ENCODE data around the gene FBXO34.

FBXO34 gene

GRCh38 chr14:55389330-55389729 is 118.1 kb downstream of the FBXO34 start:
- Histone ChIP-seq H3K4me1 (ENCODE audit: control insufficient read depth, low read depth, low read length) (no peaks in the 10 kb centered on the region), H3K36me3 (ENCODE audit: control insufficient read depth, insufficient read depth, low read length) (no peaks in the 10 kb centered on the region), H3K4me3 (ENCODE audit: low read length) (no peak overlapping the region), H4K8ac (ENCODE audit: low read depth, low read length) (no peak overlapping the region), H3K4ac (ENCODE audit: low read depth, low read length) (no peak overlapping the region), H3K56ac (ENCODE audit: low read length) (no peak overlapping the region), H4K5ac (ENCODE audit: low read length) (no peak overlapping the region), H3K79me2 (ENCODE audit: control insufficient read depth, insufficient read depth, low read length) (no peaks in the 10 kb centered on the region), H2BK120ac (ENCODE audit: low read depth, low read length) (no peak overlapping the region), H3K27ac (ENCODE audit: low read depth, low read length) (no peak overlapping the region), H3K4me2 (ENCODE audit: low read length) (no peak overlapping the region), H3K23ac (ENCODE audit: low read length) (no peak overlapping the region), H3K9ac (ENCODE audit: low read length) (no peak overlapping the region), H3K27me3 (ENCODE audit: insufficient read depth, low read length, poor library complexity) (no peaks in the 10 kb centered on the region), H2BK5ac (ENCODE audit: low read length) (no peak overlapping the region), H3K18ac (ENCODE audit: low read length) (no peak overlapping the region), H3K79me1 (ENCODE audit: low read length) (no peaks in the 10 kb centered on the region), H2BK15ac (replicated peaks; ENCODE audit: low read depth) (no peak overlapping the region), H2AK5ac (ENCODE audit: low read length) (no peak overlapping the region)
- WGBS (ENCODE audit: extremely low coverage, insufficient coverage, low lambda C conversion rate) = no CpG with 5 or more reads among the region's 4 CpGs
- DNase-seq = no peak

GRCh38 chr14:55398679-55399078 is 127.5 kb downstream of the FBXO34 start:
- Histone ChIP-seq H3K23ac (ENCODE audit: low read length) (no peak overlapping the region), H3K4me1 (ENCODE audit: control insufficient read depth, low read depth, low read length) (no peaks in the 10 kb centered on the region), H3K56ac (ENCODE audit: low read length) (no peak overlapping the region), H3K4me3 (ENCODE audit: low read length) (no peak overlapping the region), H3K4me2 (ENCODE audit: low read length) (no peak overlapping the region), H3K27ac (ENCODE audit: low read depth, low read length) (no peak overlapping the region), H3K27me3 (ENCODE audit: insufficient read depth, low read length, poor library complexity) (no peaks in the 10 kb centered on the region), H2BK120ac (ENCODE audit: low read depth, low read length) (no peak overlapping the region), H2BK15ac (replicated peaks; ENCODE audit: low read depth) (no peak overlapping the region), H2BK5ac (ENCODE audit: low read length) (no peak overlapping the region), H3K18ac (ENCODE audit: low read length) (no peak overlapping the region), H4K5ac (ENCODE audit: low read length) (no peak overlapping the region), H3K79me2 (ENCODE audit: control insufficient read depth, insufficient read depth, low read length) (peaks cover 5% of the 10 kb centered on the region), H2AK5ac (ENCODE audit: low read length) (no peak overlapping the region), H3K4ac (ENCODE audit: low read depth, low read length) (no peak overlapping the region), H3K79me1 (ENCODE audit: low read length) (peaks cover 7% of the 10 kb centered on the region), H3K36me3 (ENCODE audit: control insufficient read depth, insufficient read depth, low read length) (no peaks in the 10 kb centered on the region), H4K8ac (ENCODE audit: low read depth, low read length) (no peak overlapping the region), H3K9ac (ENCODE audit: low read length) (no peak overlapping the region)
- WGBS (ENCODE audit: extremely low coverage, insufficient coverage, low lambda C conversion rate) = no CpG with 5 or more reads among the region's 5 CpGs
- no peak for DNase-seq

GRCh38 chr14:55399183-55399582 is 128.0 kb downstream of the FBXO34 start:
- Histone ChIP-seq H3K27me3 (ENCODE audit: insufficient read depth, low read length, poor library complexity) (no peaks in the 10 kb centered on the region), H3K36me3 (ENCODE audit: control insufficient read depth, insufficient read depth, low read length) (no peaks in the 10 kb centered on the region), H4K8ac (ENCODE audit: low read depth, low read length) (no peak overlapping the region), H3K4me3 (ENCODE audit: low read length) (no peak overlapping the region), H4K5ac (ENCODE audit: low read length) (no peak overlapping the region), H3K79me1 (ENCODE audit: low read length) (peaks cover 7% of the 10 kb centered on the region), H3K56ac (ENCODE audit: low read length) (no peak overlapping the region), H2AK5ac (ENCODE audit: low read length) (no peak overlapping the region), H3K4me1 (ENCODE audit: control insufficient read depth, low read depth, low read length) (no peaks in the 10 kb centered on the region), H2BK120ac (ENCODE audit: low read depth, low read length) (no peak overlapping the region), H3K18ac (ENCODE audit: low read length) (no peak overlapping the region), H3K27ac (ENCODE audit: low read depth, low read length) (no peak overlapping the region), H3K23ac (ENCODE audit: low read length) (no peak overlapping the region), H3K9ac (ENCODE audit: low read length) (no peak overlapping the region), H3K4ac (ENCODE audit: low read depth, low read length) (no peak overlapping the region), H2BK5ac (ENCODE audit: low read length) (no peak overlapping the region), H2BK15ac (replicated peaks; ENCODE audit: low read depth) (no peak overlapping the region), H3K4me2 (ENCODE audit: low read length) (no peak overlapping the region), H3K79me2 (ENCODE audit: control insufficient read depth, insufficient read depth, low read length) (peaks cover 5% of the 10 kb centered on the region)
- WGBS (ENCODE audit: extremely low coverage, insufficient coverage, low lambda C conversion rate) = no CpG with 5 or more reads among the region's 1 CpG
- DNase-seq = no peak

GRCh38 chr14:55399852-55400251 is 128.6 kb downstream of the FBXO34 start:
- no peaks in the 10 kb centered on the region for H3K27me3 ChIP-seq (ENCODE audit: insufficient read depth, low read length, poor library complexity)
- WGBS (ENCODE audit: extremely low coverage, insufficient coverage, low lambda C conversion rate) = no CpG with 5 or more reads among the region's 2 CpGs
- H3K4ac ChIP-seq (ENCODE audit: low read depth, low read length) = peak overlapping the region; percentile 12
- H2AK5ac ChIP-seq (ENCODE audit: low read length) = no peak overlapping the region
- no peak overlapping the region for H4K5ac ChIP-seq (ENCODE audit: low read length)
- no peak overlapping the region for H2BK5ac ChIP-seq (ENCODE audit: low read length)
- no peak overlapping the region for H3K56ac ChIP-seq (ENCODE audit: low read length)
- H2BK120ac ChIP-seq (ENCODE audit: low read depth, low read length) = no peak overlapping the region
- H3K4me1 ChIP-seq (ENCODE audit: control insufficient read depth, low read depth, low read length) = no peaks in the 10 kb centered on the region
- no peak overlapping the region for H3K4me3 ChIP-seq (ENCODE audit: low read length)
- H2BK15ac ChIP-seq (replicated peaks; ENCODE audit: low read depth) = no peak overlapping the region
- no peak overlapping the region for H3K27ac ChIP-seq (ENCODE audit: low read depth, low read length)
- H3K18ac ChIP-seq (ENCODE audit: low read length) = no peak overlapping the region
- no peaks in the 10 kb centered on the region for H3K36me3 ChIP-seq (ENCODE audit: control insufficient read depth, insufficient read depth, low read length)
- no peak overlapping the region for H3K4me2 ChIP-seq (ENCODE audit: low read length)
- no peak for DNase-seq
- H3K79me1 ChIP-seq (ENCODE audit: low read length) = peaks cover 9% of the 10 kb centered on the region
- H3K23ac ChIP-seq (ENCODE audit: low read length) = no peak overlapping the region
- peaks cover 5% of the 10 kb centered on the region for H3K79me2 ChIP-seq (ENCODE audit: control insufficient read depth, insufficient read depth, low read length)
- no peak overlapping the region for H4K8ac ChIP-seq (ENCODE audit: low read depth, low read length)
- H3K9ac ChIP-seq (ENCODE audit: low read length) = no peak overlapping the region

GRCh38 chr14:55401751-55402150 is 130.5 kb downstream of the FBXO34 start:
- H2BK120ac ChIP-seq (ENCODE audit: low read depth, low read length) = no peak overlapping the region
- no CpG with 5 or more reads among the region's 6 CpGs for WGBS (ENCODE audit: extremely low coverage, insufficient coverage, low lambda C conversion rate)

More at GRCh38 chr14:55401751-55402150, 130.5 kb downstream of the FBXO34 start:
- H3K4ac ChIP-seq (ENCODE audit: low read depth, low read length) = no peak overlapping the region
- no peak overlapping the region for H3K18ac ChIP-seq (ENCODE audit: low read length)
- no peak overlapping the region for H3K23ac ChIP-seq (ENCODE audit: low read length)
- no peak overlapping the region for H4K8ac ChIP-seq (ENCODE audit: low read depth, low read length)
- no peak overlapping the region for H3K27ac ChIP-seq (ENCODE audit: low read depth, low read length)
- no peak overlapping the region for H4K5ac ChIP-seq (ENCODE audit: low read length)
- H3K9ac ChIP-seq (ENCODE audit: low read length) = no peak overlapping the region
- peaks cover 5% of the 10 kb centered on the region for H3K79me2 ChIP-seq (ENCODE audit: control insufficient read depth, insufficient read depth, low read length)
- H3K4me2 ChIP-seq (ENCODE audit: low read length) = no peak overlapping the region
- no peak overlapping the region for H2BK5ac ChIP-seq (ENCODE audit: low read length)
- no peak overlapping the region for H2BK15ac ChIP-seq (replicated peaks; ENCODE audit: low read depth)
- no peak overlapping the region for H3K56ac ChIP-seq (ENCODE audit: low read length)
- H3K4me3 ChIP-seq (ENCODE audit: low read length) = no peak overlapping the region
- no peak overlapping the region for H2AK5ac ChIP-seq (ENCODE audit: low read length)
- H3K36me3 ChIP-seq (ENCODE audit: control insufficient read depth, insufficient read depth, low read length) = no peaks in the 10 kb centered on the region
- no peaks in the 10 kb centered on the region for H3K4me1 ChIP-seq (ENCODE audit: control insufficient read depth, low read depth, low read length)
- no peak for DNase-seq
- H3K27me3 ChIP-seq (ENCODE audit: insufficient read depth, low read length, poor library complexity) = no peaks in the 10 kb centered on the region
- H3K79me1 ChIP-seq (ENCODE audit: low read length) = peaks cover 9% of the 10 kb centered on the region
